Measurements from ENCODE around the gene ZNF446. TPM values are rescaled to one million over a fixed set of nuclear protein-coding genes. Genes with fewer than 3 reads are reported as not detected.

ZNF446 gene
- total and polyA plus RNA-seq, 4 donors = 8.3 to 12.9 (median 11.0) TPM

- no peaks in the 10 kb centered on the region for H3K9me3 ChIP-seq (ENCODE audit: control insufficient read depth in 4 of 4, insufficient read depth in 3 of 4, low read length in 3 of 4)
- 96% methylated on average over 20 to 21 of the region's 21 CpGs for WGBS, 2 donors
- peaks cover 3 to 16% (median 10%) of the 10 kb centered on the region in 4 donors for H3K36me3 ChIP-seq (ENCODE audit: control insufficient read depth in 4 of 4, insufficient read depth in 4 of 4, low read length in 4 of 4)
- no peak overlapping the region for H3K27ac ChIP-seq (ENCODE audit: low read depth in 1 of 2, low read length in 1 of 2)
- DNase-seq = no peak
- no peak for ATAC-seq (ENCODE audit: insufficient read depth, low FRiP score)
- H3K4me1 ChIP-seq (ENCODE audit: control insufficient read depth in 5 of 5, insufficient read depth in 5 of 5, low read length in 5 of 5) = peaks cover 0 to 4% (median 0%) of the 10 kb centered on the region in 5 donors
- H3K27me3 ChIP-seq (ENCODE audit: control insufficient read depth in 3 of 3, insufficient read depth in 3 of 3, low read length in 2 of 3) = no peaks in the 10 kb centered on the region
- H3K4me3 ChIP-seq = no peak overlapping the region
- TF ChIP-seq, protein P1, sequence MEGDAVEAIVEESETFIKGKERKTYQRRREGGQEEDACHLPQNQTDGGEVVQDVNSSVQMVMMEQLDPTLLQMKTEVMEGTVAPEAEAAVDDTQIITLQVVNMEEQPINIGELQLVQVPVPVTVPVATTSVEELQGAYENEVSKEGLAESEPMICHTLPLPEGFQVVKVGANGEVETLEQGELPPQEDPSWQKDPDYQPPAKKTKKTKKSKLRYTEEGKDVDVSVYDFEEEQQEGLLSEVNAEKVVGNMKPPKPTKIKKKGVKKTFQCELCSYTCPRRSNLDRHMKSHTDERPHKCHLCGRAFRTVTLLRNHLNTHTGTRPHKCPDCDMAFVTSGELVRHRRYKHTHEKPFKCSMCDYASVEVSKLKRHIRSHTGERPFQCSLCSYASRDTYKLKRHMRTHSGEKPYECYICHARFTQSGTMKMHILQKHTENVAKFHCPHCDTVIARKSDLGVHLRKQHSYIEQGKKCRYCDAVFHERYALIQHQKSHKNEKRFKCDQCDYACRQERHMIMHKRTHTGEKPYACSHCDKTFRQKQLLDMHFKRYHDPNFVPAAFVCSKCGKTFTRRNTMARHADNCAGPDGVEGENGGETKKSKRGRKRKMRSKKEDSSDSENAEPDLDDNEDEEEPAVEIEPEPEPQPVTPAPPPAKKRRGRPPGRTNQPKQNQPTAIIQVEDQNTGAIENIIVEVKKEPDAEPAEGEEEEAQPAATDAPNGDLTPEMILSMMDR (IDR thresholded peaks at IDR 0.05; ENCODE audit: control extremely low read depth, extremely low read depth) = no peak
- no peak overlapping the region for H3K9ac ChIP-seq (ENCODE audit: insufficient read depth in 1 of 2, low read length in 2 of 2)
These were observed 20.8 kb upstream of the ZNF446 start for GRCh38 chr19:58455306-58455705.

DNA sequence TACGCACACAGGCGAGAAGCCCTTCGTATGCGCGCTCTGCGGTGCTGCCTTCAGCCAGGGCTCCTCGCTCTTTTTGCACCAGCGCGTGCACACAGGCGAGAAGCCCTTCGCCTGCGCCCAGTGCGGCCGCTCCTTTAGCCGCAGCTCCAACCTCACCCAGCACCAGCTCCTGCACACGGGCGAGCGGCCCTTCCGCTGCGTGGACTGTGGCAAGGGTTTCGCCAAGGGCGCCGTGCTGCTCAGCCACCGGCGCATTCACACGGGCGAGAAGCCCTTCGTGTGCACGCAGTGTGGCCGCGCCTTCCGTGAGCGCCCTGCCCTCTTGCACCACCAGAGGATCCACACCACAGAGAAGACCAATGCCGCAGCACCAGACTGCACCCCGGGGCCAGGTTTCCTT lies 20.0 kb upstream of the ZNF446 start:
- TF ChIP-seq, protein P1 (IDR thresholded peaks at IDR 0.05; ENCODE audit: control extremely low read depth, extremely low read depth) = no peak
- no peak for ATAC-seq (ENCODE audit: insufficient read depth, low FRiP score)
- Histone ChIP-seq H3K4me1 (ENCODE audit: control insufficient read depth in 5 of 5, insufficient read depth in 5 of 5, low read length in 5 of 5) (peaks cover 0 to under 1% (median 0%) of the 10 kb centered on the region in 5 donors), H3K9me3 (ENCODE audit: control insufficient read depth in 4 of 4, insufficient read depth in 3 of 4, low read length in 3 of 4) (no peaks in the 10 kb centered on the region), H3K9ac (ENCODE audit: insufficient read depth in 1 of 2, low read length in 2 of 2) (no peak overlapping the region), H3K27me3 (ENCODE audit: control insufficient read depth in 3 of 3, insufficient read depth in 3 of 3, low read length in 2 of 3) (no peaks in the 10 kb centered on the region), H3K36me3 (ENCODE audit: control insufficient read depth in 4 of 4, insufficient read depth in 4 of 4, low read length in 4 of 4) (peaks cover 3 to 16% (median 10%) of the 10 kb centered on the region in 4 donors), H3K27ac (ENCODE audit: low read depth in 1 of 2, low read length in 1 of 2) (no peak overlapping the region), H3K4me3 (no peak overlapping the region)
- no peak for DNase-seq
- WGBS, 2 donors = 97% methylated on average over 35 of the region's 35 CpGs

- H3K9me3 ChIP-seq (ENCODE audit: control insufficient read depth in 4 of 4, insufficient read depth in 3 of 4, low read length in 3 of 4) = no peaks in the 10 kb centered on the region
- DNase-seq (no peak), ATAC-seq (ENCODE audit: insufficient read depth, low FRiP score) (no peak)
- H3K27ac ChIP-seq (ENCODE audit: low read depth in 1 of 2, low read length in 1 of 2) = no peak overlapping the region
- no peaks in the 10 kb centered on the region for H3K4me1 ChIP-seq (ENCODE audit: control insufficient read depth in 5 of 5, insufficient read depth in 5 of 5, low read length in 5 of 5)
- H3K27me3 ChIP-seq (ENCODE audit: control insufficient read depth in 3 of 3, insufficient read depth in 3 of 3, low read length in 2 of 3) = no peaks in the 10 kb centered on the region
- peaks cover 3 to 13% (median 9%) of the 10 kb centered on the region in 4 donors for H3K36me3 ChIP-seq (ENCODE audit: control insufficient read depth in 4 of 4, insufficient read depth in 4 of 4, low read length in 4 of 4)
- H3K9ac ChIP-seq (ENCODE audit: insufficient read depth in 1 of 2, low read length in 2 of 2) = no peak overlapping the region
- no peak overlapping the region for H3K4me3 ChIP-seq
- TF ChIP-seq, protein P1 (IDR thresholded peaks at IDR 0.05; ENCODE audit: control extremely low read depth, extremely low read depth) = no peak
- 88 to 95% methylated on average over 2 of the region's 2 CpGs for WGBS, 2 donors
These were observed 16.1 kb upstream of the ZNF446 start for GRCh38 chr19:58460039-58460438.
